HepG2 (cell line): Measurements from ENCODE around the gene PSMB8. TPM values are rescaled to one million over a fixed set of nuclear protein-coding genes. Genes with fewer than 3 reads are reported as not detected.

ENCODE experiments used
- ZNF724P ChIP-seq: sonication (generic); formaldehyde crosslinking; IDR thresholded peaks from 2 replicates; pipeline ENCODE4 v1.8.0; 2022; ENCODE audit warnings: missing genetic modification reagents, borderline replicate concordance
- ZNF883 ChIP-seq: sonication (generic); formaldehyde crosslinking; IDR thresholded peaks from 2 replicates; pipeline ENCODE4 v1.5.1; 2020; ENCODE audit warnings: mild to moderate bottlenecking, missing genetic modification reagents; ENCODE audit errors: not compliant biosample characterization
- ZSCAN29 ChIP-seq: sonication (generic); formaldehyde crosslinking; conservative IDR thresholded peaks from 2 replicates; pipeline ENCODE4 v1.4.0; 2020; ENCODE audit warnings: mild to moderate bottlenecking, missing genetic modification reagents
- polyA plus RNA-seq, 8 experiments: library from polyadenylated mRNA; depleted of rRNA in 3 of 8; stranded (reverse) in 7 of 8; unstranded in 1 of 8; fragments of >200 nt; fragmentation: Illumina TruSeq in 4 of 8; extraction: Trizol in 4 of 8; gene quantifications; 2 replicates each; pipeline versions ENCODE4 v1.2.1 to v1.2.3, GENCODE V29; 2011 to 2016; ENCODE audit warnings: low read depth in 4 of 8, missing spikeins in 1 of 8, mixed read lengths in 1 of 8; ENCODE audit not compliant: insufficient read depth in 1 of 8
- total RNA-seq, 5 experiments: library from RNA; depleted of rRNA; stranded (reverse); fragments of >200 nt; fragmentation: Illumina TruSeq; extraction: Trizol; gene quantifications; 2 replicates each; pipeline ENCODE4 v1.2.3, GENCODE V29; 2016; ENCODE audit warnings: low read depth in 1 of 5
- TF ChIP-seq, protein P1 (sequence below): sonication (generic); formaldehyde crosslinking; IDR thresholded peaks from one replicate; pipeline ENCODE4 v1.5.1; 2020; ENCODE audit warnings: mild to moderate bottlenecking, missing genetic modification reagents; ENCODE audit errors: not compliant biosample characterization
- TF ChIP-seq, protein P2 (sequence below): sonication (generic); formaldehyde crosslinking; IDR thresholded peaks from 2 replicates; pipeline ENCODE4 v1.5.0; 2020; ENCODE audit warnings: missing genetic modification reagents, mild to moderate bottlenecking, borderline replicate concordance

Gene PSMB8
- total and polyA plus RNA-seq, 2 of the 13 experiments (the other 11 are each of a cell fraction or from before 2014, with no cell fraction given): 30.7 to 64.7 TPM

DNA sequence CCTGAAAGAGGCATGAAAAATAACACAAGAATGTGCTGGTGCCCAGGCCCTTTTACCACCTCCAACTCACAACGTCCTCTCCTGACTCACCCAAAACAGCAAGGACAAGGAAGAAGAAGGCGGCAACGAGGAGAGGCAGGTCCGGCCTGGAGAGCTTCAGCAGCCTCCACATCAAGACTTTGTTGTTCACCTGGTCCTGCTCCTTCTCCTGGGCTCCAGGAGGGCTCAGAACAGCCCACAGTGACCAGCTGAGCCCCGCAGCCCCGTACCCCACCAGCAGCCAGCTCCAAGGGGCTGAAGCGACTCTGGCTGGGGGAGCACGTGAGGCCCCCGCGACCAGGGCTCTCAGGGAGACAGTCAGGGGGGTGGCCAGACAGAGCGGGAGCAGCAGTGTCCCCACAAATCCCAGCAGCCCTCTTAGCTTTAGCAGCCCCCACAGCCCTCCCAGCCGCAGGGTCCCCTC lies 6.2 kb downstream of the PSMB8 start (continued):
- TF ChIP-seq, protein P1, sequence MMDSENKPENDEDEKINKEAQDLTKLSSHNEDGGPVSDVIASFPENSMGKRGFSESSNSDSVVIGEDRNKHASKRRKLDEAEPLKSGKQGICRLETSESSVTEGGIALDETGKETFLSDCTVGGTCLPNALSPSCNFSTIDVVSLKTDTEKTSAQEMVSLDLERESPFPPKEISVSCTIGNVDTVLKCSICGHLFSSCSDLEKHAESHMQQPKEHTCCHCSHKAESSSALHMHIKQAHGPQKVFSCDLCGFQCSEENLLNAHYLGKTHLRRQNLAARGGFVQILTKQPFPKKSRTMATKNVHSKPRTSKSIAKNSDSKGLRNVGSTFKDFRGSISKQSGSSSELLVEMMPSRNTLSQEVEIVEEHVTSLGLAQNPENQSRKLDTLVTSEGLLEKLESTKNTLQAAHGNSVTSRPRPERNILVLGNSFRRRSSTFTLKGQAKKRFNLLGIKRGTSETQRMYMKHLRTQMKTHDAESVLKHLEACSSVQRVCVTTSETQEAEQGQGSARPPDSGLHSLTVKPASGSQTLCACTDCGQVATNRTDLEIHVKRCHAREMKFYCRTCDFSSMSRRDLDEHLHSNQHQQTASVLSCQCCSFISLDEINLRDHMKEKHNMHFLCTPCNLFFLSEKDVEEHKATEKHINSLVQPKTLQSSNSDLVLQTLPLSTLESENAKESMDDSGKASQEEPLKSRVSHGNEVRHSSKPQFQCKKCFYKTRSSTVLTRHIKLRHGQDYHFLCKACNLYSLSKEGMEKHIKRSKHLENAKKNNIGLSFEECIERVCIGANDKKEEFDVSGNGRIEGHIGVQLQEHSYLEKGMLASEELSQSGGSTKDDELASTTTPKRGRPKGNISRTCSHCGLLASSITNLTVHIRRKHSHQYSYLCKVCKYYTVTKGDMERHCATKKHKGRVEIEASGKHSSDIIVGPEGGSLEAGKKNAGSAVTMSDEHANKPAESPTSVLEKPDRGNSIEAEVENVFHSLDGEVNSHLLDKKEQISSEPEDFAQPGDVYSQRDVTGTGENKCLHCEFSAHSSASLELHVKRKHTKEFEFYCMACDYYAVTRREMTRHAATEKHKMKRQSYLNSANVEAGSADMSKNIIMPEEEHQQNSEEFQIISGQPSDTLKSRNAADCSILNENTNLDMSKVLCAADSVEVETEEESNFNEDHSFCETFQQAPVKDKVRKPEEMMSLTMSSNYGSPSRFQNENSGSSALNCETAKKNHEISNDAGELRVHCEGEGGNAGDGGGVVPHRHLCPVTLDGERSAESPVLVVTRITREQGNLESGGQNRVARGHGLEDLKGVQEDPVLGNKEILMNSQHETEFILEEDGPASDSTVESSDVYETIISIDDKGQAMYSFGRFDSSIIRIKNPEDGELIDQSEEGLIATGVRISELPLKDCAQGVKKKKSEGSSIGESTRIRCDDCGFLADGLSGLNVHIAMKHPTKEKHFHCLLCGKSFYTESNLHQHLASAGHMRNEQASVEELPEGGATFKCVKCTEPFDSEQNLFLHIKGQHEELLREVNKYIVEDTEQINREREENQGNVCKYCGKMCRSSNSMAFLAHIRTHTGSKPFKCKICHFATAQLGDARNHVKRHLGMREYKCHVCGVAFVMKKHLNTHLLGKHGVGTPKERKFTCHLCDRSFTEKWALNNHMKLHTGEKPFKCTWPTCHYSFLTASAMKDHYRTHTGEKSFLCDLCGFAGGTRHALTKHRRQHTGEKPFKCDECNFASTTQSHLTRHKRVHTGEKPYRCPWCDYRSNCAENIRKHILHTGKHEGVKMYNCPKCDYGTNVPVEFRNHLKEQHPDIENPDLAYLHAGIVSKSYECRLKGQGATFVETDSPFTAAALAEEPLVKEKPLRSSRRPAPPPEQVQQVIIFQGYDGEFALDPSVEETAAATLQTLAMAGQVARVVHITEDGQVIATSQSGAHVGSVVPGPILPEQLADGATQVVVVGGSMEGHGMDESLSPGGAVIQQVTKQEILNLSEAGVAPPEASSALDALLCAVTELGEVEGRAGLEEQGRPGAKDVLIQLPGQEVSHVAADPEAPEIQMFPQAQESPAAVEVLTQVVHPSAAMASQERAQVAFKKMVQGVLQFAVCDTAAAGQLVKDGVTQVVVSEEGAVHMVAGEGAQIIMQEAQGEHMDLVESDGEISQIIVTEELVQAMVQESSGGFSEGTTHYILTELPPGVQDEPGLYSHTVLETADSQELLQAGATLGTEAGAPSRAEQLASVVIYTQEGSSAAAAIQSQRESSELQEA (CRISPR knock-in tag): peak; percentile 73
- TF ChIP-seq, protein P2, sequence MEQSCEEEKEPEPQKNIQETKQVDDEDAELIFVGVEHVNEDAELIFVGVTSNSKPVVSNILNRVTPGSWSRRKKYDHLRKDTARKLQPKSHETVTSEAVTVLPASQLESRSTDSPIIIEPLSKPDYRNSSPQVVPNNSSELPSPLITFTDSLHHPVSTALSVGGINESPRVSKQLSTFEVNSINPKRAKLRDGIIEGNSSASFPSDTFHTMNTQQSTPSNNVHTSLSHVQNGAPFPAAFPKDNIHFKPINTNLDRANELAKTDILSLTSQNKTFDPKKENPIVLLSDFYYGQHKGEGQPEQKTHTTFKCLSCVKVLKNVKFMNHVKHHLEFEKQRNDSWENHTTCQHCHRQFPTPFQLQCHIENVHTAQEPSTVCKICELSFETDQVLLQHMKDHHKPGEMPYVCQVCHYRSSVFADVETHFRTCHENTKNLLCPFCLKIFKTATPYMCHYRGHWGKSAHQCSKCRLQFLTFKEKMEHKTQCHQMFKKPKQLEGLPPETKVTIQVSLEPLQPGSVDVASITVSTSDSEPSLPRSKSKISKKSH: 0 out of 2 replicates have a peak, but pooled peaks have one; percentile 62
- TF ChIP-seq ZNF883 (CRISPR knock-in tag) (peak; percentile 52), ZSCAN29 (CRISPR knock-in tag) (no peak), ZNF724P (CRISPR knock-in tag) (0 out of 2 replicates have a peak, but pooled peaks have one; percentile 33)
- TF ChIP-seq, all 625 proteins: peak for 38
